HepG2 (cell line): Measurements from ENCODE around the gene PSMD12. TPM values are rescaled to one million over a fixed set of nuclear protein-coding genes. Genes with fewer than 3 reads are reported as not detected.

Experiments used
- REST ChIP-seq, 2 experiments: IDR thresholded peaks; 2 replicates each; pipeline ENCODE4 v1.6.1; 2011 to 2012; ENCODE audit warnings: low read length in 2 of 2, borderline replicate concordance in 1 of 2, low read depth in 1 of 2, mild to moderate bottlenecking in 1 of 2, moderate library complexity in 1 of 2
- ZBTB7A ChIP-seq: sonication (generic); formaldehyde crosslinking; IDR thresholded peaks from 2 replicates; pipeline ENCODE4 v1.8.0; 2022; ENCODE audit warnings: mild to moderate bottlenecking, missing genetic modification reagents
- ZFAT ChIP-seq: sonication (generic); formaldehyde crosslinking; conservative IDR thresholded peaks from 2 replicates; pipeline ENCODE4 v1.8.1; 2023; ENCODE audit warnings: missing genetic modification reagents, inconsistent platforms
- ZFP62 ChIP-seq: sonication (generic); formaldehyde crosslinking; IDR thresholded peaks from 2 replicates; pipeline ENCODE4 v1.4.0; 2020; ENCODE audit warnings: missing genetic modification reagents
- polyA plus RNA-seq, 8 experiments: library from polyadenylated mRNA; depleted of rRNA in 3 of 8; stranded (reverse) in 7 of 8; unstranded in 1 of 8; fragments of >200 nt; fragmentation: Illumina TruSeq in 4 of 8; extraction: Trizol in 4 of 8; gene quantifications; 2 replicates each; pipeline versions ENCODE4 v1.2.1 to v1.2.3, GENCODE V29; 2011 to 2016; ENCODE audit warnings: low read depth in 4 of 8, missing spikeins in 1 of 8, mixed read lengths in 1 of 8; ENCODE audit not compliant: insufficient read depth in 1 of 8
- total RNA-seq, 5 experiments: library from RNA; depleted of rRNA; stranded (reverse); fragments of >200 nt; fragmentation: Illumina TruSeq; extraction: Trizol; gene quantifications; 2 replicates each; pipeline ENCODE4 v1.2.3, GENCODE V29; 2016; ENCODE audit warnings: low read depth in 1 of 5
- TF ChIP-seq, protein P1 (sequence below): sonication (generic); formaldehyde crosslinking; IDR thresholded peaks from 2 replicates; pipeline ENCODE4 v1.4.0; 2020; ENCODE audit warnings: missing genetic modification reagents

Gene PSMD12
- total and polyA plus RNA-seq, 2 of the 13 experiments (the other 11 are each of a cell fraction or from before 2014, with no cell fraction given): 27.4 to 71.7 TPM

- TF ChIP-seq, protein P1, sequence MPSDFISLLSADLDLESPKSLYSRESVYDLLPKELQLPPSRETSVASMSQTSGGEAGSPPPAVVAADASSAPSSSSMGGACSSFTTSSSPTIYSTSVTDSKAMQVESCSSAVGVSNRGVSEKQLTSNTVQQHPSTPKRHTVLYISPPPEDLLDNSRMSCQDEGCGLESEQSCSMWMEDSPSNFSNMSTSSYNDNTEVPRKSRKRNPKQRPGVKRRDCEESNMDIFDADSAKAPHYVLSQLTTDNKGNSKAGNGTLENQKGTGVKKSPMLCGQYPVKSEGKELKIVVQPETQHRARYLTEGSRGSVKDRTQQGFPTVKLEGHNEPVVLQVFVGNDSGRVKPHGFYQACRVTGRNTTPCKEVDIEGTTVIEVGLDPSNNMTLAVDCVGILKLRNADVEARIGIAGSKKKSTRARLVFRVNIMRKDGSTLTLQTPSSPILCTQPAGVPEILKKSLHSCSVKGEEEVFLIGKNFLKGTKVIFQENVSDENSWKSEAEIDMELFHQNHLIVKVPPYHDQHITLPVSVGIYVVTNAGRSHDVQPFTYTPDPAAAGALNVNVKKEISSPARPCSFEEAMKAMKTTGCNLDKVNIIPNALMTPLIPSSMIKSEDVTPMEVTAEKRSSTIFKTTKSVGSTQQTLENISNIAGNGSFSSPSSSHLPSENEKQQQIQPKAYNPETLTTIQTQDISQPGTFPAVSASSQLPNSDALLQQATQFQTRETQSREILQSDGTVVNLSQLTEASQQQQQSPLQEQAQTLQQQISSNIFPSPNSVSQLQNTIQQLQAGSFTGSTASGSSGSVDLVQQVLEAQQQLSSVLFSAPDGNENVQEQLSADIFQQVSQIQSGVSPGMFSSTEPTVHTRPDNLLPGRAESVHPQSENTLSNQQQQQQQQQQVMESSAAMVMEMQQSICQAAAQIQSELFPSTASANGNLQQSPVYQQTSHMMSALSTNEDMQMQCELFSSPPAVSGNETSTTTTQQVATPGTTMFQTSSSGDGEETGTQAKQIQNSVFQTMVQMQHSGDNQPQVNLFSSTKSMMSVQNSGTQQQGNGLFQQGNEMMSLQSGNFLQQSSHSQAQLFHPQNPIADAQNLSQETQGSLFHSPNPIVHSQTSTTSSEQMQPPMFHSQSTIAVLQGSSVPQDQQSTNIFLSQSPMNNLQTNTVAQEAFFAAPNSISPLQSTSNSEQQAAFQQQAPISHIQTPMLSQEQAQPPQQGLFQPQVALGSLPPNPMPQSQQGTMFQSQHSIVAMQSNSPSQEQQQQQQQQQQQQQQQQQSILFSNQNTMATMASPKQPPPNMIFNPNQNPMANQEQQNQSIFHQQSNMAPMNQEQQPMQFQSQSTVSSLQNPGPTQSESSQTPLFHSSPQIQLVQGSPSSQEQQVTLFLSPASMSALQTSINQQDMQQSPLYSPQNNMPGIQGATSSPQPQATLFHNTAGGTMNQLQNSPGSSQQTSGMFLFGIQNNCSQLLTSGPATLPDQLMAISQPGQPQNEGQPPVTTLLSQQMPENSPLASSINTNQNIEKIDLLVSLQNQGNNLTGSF: no peak
- no peak for TF ChIP-seq ZBTB7A (CRISPR knock-in tag)
- TF ChIP-seq ZFP62 (CRISPR knock-in tag): no peak
- TF ChIP-seq REST (IDR thresholded peaks at IDR 0.05; ENCODE audit: borderline replicate concordance in 1 of 2, low read depth in 1 of 2, low read length in 2 of 2): no peak
- TF ChIP-seq ZFAT: no peak
Measured at GRCh38 chr17:67353929-67354574, 12.3 kb downstream of the PSMD12 start (continued).
